Kidney epithelial cell (primary cell): Measurements from ENCODE around the gene STXBP5. TPM values are rescaled to one million over a fixed set of nuclear protein-coding genes. Genes with fewer than 3 reads are reported as not detected.
A peak's percentile ranks its signal among the peaks of the same experiment; 100 is the strongest.

ENCODE experiments used
- DNase-seq: peaks from one replicate; pipeline ENCODE4 v3.0.0-alpha.2; 2010; ENCODE audit warnings: low read depth
- H3K27me3 ChIP-seq: 2 replicates; pipeline ENCODE4 v1.6.0; 2011; ENCODE audit warnings: low read length; ENCODE audit not compliant: control insufficient read depth, insufficient read depth
- H3K36me3 ChIP-seq: 2 replicates; pipeline ENCODE4 v1.5.1; 2011; ENCODE audit warnings: low read length; ENCODE audit not compliant: control insufficient read depth, insufficient read depth
- H3K4me3 ChIP-seq: 2 replicates; pipeline ENCODE4 v1.5.1; 2011; ENCODE audit warnings: low read depth, mild to moderate bottlenecking, control low read depth, low read length
- total RNA-seq: library from RNA; depleted of rRNA; stranded (reverse); fragments of >200 nt; gene quantifications from 2 replicates; pipeline ENCODE4 v1.2.3, GENCODE V29; 2015
- TF ChIP-seq, protein P1 (sequence below): IDR thresholded peaks from 2 replicates; pipeline ENCODE4 v1.5.1; 2011; ENCODE audit warnings: mild to moderate bottlenecking, moderate library complexity, low read length, control low read depth, inconsistent platforms; ENCODE audit not compliant: insufficient read depth, poor library complexity, severe bottlenecking

The STXBP5 gene
- total RNA-seq, 1 donor from 2014 or later = 15.8 TPM

DNA sequence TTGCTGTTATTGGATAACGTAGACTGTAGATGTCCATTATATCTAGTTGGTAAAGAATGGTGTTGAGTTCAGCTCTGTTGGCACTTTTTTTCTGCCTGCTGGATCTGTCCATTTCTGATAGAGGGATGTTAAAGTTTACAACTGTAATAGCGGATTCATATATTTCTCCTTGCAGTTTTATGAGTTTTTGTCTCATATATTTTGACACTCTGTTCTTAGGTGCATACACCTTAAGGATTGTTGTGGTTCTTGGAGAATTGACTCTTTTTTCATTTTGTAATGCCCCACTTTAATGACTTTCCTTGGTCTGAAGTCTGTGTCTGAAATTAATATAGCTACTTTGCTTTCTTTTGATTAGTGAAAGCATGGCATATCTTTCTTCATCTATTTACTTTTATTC lies 16.1 kb downstream of the STXBP5 start:
- DNase-seq = no peak
- TF ChIP-seq, protein P1, sequence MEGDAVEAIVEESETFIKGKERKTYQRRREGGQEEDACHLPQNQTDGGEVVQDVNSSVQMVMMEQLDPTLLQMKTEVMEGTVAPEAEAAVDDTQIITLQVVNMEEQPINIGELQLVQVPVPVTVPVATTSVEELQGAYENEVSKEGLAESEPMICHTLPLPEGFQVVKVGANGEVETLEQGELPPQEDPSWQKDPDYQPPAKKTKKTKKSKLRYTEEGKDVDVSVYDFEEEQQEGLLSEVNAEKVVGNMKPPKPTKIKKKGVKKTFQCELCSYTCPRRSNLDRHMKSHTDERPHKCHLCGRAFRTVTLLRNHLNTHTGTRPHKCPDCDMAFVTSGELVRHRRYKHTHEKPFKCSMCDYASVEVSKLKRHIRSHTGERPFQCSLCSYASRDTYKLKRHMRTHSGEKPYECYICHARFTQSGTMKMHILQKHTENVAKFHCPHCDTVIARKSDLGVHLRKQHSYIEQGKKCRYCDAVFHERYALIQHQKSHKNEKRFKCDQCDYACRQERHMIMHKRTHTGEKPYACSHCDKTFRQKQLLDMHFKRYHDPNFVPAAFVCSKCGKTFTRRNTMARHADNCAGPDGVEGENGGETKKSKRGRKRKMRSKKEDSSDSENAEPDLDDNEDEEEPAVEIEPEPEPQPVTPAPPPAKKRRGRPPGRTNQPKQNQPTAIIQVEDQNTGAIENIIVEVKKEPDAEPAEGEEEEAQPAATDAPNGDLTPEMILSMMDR = no peak
- no peak overlapping the region for H3K4me3 ChIP-seq
- H3K36me3 ChIP-seq = no peaks in the 10 kb centered on the region
- no peaks in the 10 kb centered on the region for H3K27me3 ChIP-seq

DNA sequence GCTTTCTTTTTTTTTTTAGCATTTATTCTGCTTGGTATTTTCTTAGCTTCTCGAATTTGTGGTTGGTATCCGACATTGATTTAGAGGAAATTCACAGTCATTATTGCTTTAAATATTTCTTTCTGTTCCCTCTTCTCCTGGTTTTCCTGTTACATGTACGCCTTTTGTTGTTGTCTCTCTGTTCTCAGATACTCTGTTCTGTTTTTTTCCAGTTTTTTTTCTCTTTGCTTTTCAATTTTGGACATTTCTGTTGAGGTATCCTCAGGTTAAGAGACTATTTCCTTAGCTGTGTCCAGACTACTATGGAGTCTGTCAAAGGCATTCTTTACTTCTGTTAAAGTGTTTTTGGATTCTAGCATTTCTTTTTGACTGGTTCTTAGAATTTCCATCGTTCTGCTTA lies 17.5 kb downstream of the STXBP5 start:
- no peaks in the 10 kb centered on the region for H3K36me3 ChIP-seq
- H3K27me3 ChIP-seq = no peaks in the 10 kb centered on the region
- DNase-seq = no peak
- TF ChIP-seq, protein P1 = no peak
- H3K4me3 ChIP-seq = no peak overlapping the region

DNA sequence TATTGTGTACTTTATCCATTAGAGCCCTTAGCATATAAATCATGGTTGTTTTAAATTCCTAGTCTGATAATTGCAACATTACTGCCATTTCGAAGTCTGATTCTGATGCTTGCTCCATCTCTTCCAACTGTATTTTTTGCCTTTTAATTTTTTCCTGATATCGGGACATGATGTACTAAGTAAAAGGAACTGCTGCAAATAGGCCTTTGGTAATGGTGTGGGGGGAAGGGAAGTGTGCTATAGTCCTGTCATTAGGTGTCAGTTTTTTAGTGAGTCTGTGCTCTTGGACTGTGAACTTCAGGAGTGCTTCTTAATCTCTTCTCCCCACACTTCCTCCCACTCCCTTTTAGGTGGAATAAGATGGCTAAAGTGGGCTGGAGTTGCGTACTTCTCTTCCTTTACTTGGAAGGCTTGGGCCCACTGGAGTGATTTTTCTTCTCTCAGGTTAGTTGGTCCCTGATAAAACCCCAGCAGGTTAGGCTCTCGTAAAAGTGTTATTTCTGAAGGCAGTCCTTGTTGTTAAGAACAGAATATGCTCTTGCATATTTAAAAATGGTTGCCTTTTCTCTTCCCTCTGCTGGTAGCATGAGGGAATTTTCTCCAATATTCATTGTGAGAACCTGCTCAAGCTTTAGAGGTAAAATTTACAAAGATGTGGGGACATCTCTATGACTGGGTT lies 18.1 kb downstream of the STXBP5 start:
- Histone ChIP-seq H3K27me3 (no peaks in the 10 kb centered on the region), H3K4me3 (no peak overlapping the region), H3K36me3 (no peaks in the 10 kb centered on the region)
- TF ChIP-seq, protein P1 = peak; percentile 45
- DNase-seq = no peak

DNA sequence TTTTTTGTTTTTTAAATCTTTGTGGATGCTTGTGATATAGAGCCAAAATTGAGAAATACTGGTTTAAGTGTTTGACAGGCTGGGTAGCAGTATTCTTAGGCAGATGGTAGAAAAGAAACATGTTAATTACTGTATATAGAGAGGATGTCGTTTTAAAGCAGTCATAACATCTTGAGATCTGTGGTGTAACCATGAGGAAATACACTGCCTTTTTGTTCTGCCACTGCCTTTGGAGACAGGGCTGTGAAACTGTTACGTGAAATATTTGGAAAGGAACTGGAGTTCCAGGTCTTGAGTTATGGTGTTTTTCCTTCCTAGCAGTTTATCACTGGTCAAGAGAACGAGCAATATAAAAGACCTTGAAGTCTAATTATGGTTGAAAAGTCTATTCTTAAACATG lies 19.5 kb downstream of the STXBP5 start:
- no peaks in the 10 kb centered on the region for H3K36me3 ChIP-seq
- H3K4me3 ChIP-seq = no peak overlapping the region
- no peaks in the 10 kb centered on the region for H3K27me3 ChIP-seq
- DNase-seq = no peak
- TF ChIP-seq, protein P1 = no peak

DNA sequence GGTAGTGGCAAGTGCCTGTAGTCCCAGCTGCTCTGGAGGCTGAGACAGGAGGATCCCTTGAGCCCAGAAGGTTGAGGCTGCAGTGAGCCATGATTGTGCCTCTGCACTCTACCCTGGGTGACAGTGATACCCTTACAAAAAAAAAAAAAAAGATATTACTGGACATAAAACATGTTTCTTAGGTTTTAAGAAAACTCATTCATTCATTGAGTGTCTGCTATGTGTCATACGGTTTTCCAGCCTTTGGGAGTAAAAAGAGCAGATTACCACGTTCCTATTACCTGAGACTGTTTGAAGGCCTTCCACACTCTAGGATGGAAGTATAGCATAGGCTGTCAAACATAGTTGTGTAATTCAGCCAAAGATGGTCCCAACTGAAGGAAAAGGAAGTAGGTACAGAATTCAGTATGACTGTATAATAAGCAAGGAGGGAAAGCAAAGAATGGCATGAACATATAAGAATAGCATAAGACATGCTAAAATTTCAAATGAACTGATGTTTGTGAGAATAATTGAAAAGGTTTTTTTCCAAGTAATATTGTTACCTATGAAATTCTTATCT lies 22.0 kb downstream of the STXBP5 start:
- DNase-seq = no peak
- no peaks in the 10 kb centered on the region for H3K27me3 ChIP-seq
- no peak overlapping the region for H3K4me3 ChIP-seq
- H3K36me3 ChIP-seq = no peaks in the 10 kb centered on the region
- TF ChIP-seq, protein P1 = no peak

DNA sequence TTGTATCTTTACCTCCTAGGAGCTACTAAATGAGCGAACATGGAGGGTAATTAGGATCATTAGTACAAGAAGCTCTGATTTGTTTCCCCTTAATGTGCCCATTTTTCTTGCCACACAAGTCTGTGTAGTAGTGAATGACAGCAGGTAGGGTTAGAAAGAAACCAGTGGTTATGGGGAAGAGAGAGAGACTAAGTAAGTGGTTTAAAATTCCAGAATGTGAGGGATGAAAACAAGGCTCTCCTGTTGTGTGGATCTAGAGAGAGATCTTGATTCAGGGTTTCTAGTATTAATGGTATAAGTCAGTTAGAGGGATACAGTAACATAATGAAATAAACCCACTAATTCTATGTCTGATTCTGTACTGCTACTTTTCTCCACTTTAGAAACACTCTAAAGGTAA lies 22.7 kb downstream of the STXBP5 start:
- no peak overlapping the region for H3K4me3 ChIP-seq
- no peak for DNase-seq
- TF ChIP-seq, protein P1 = no peak
- no peaks in the 10 kb centered on the region for H3K27me3 ChIP-seq
- H3K36me3 ChIP-seq = no peaks in the 10 kb centered on the region
